ENCODE results near the gene MRPL20.
"Not testable (repeated sequence)": the region's sequence is repeated elsewhere in the genome, so short reads cannot be mapped to it uniquely, and the experiment has no call there.

MRPL20 gene

GRCh38 chr1:1431845-1432273, 24.8 kb upstream of the MRPL20 start:
- no peak for TF ChIP-seq CTCF (conservative IDR thresholded peaks at IDR 0.05; ENCODE audit: control insufficient read depth, insufficient read depth, low read depth, low read length)

GRCh38 chr1:1430992-1431844, 24.1 kb upstream of the MRPL20 start:
- no peak for DNase-seq (ENCODE audit: low read depth)
- no peak overlapping the region for H3K4me3 ChIP-seq (ENCODE audit: control insufficient read depth, low read depth, low read length)
- TF ChIP-seq CTCF (conservative IDR thresholded peaks at IDR 0.05; ENCODE audit: control insufficient read depth, insufficient read depth, low read depth, low read length) = no peak

More at GRCh38 chr1:1431845-1432273, 24.8 kb upstream of the MRPL20 start:
- no peak for DNase-seq (ENCODE audit: low read depth)
- no peak overlapping the region for H3K4me3 ChIP-seq (ENCODE audit: control insufficient read depth, low read depth, low read length)

GRCh38 chr1:1430114-1430982, 23.3 kb upstream of the MRPL20 start:
- peak; percentile 51 for DNase-seq (ENCODE audit: low read depth)
- no peak overlapping the region for H3K4me3 ChIP-seq (ENCODE audit: control insufficient read depth, low read depth, low read length)

GRCh38 chr1:1429671-1430073, 22.6 kb upstream of the MRPL20 start:
- H3K4me3 ChIP-seq (ENCODE audit: control insufficient read depth, low read depth, low read length) = no peak overlapping the region
- DNase-seq (ENCODE audit: low read depth) = no peak
- no peak for TF ChIP-seq CTCF (conservative IDR thresholded peaks at IDR 0.05; ENCODE audit: control insufficient read depth, insufficient read depth, low read depth, low read length)

More at GRCh38 chr1:1430114-1430982, 23.3 kb upstream of the MRPL20 start:
- TF ChIP-seq CTCF (conservative IDR thresholded peaks at IDR 0.05; ENCODE audit: control insufficient read depth, insufficient read depth, low read depth, low read length) = peak; percentile 18

- DNase-seq (ENCODE audit: low read depth); H3K4me3 ChIP-seq (ENCODE audit: control insufficient read depth, low read depth, low read length): not testable (repeated sequence)
Measured at GRCh38 chr1:1428967-1429366, 21.9 kb upstream of the MRPL20 start.

- no peak overlapping the region for H3K4me3 ChIP-seq (ENCODE audit: control insufficient read depth, low read depth, low read length)
- no peak for TF ChIP-seq CTCF (conservative IDR thresholded peaks at IDR 0.05; ENCODE audit: control insufficient read depth, insufficient read depth, low read depth, low read length)
- DNase-seq (ENCODE audit: low read depth) = no peak
Measured at GRCh38 chr1:1428174-1428573, 21.1 kb upstream of the MRPL20 start.

GRCh38 chr1:1427820-1428148, 20.7 kb upstream of the MRPL20 start:
- no peak for TF ChIP-seq CTCF (conservative IDR thresholded peaks at IDR 0.05; ENCODE audit: control insufficient read depth, insufficient read depth, low read depth, low read length)
- no peak overlapping the region for H3K4me3 ChIP-seq (ENCODE audit: control insufficient read depth, low read depth, low read length)
- no peak for DNase-seq (ENCODE audit: low read depth)
